DMS 273 treated with DMSO at 0.1 percent for 48 hours (cell line): ENCODE data around the gene KANSL1.
"Not testable (repeated sequence)": the region's sequence is repeated elsewhere in the genome, so short reads cannot be mapped to it uniquely, and the experiment has no call there.

Experiments used
- DNase-seq: peaks from one replicate; lab custom pipeline; 2025; lab: John Stamatoyannopoulos, UW

Gene KANSL1

DNA sequence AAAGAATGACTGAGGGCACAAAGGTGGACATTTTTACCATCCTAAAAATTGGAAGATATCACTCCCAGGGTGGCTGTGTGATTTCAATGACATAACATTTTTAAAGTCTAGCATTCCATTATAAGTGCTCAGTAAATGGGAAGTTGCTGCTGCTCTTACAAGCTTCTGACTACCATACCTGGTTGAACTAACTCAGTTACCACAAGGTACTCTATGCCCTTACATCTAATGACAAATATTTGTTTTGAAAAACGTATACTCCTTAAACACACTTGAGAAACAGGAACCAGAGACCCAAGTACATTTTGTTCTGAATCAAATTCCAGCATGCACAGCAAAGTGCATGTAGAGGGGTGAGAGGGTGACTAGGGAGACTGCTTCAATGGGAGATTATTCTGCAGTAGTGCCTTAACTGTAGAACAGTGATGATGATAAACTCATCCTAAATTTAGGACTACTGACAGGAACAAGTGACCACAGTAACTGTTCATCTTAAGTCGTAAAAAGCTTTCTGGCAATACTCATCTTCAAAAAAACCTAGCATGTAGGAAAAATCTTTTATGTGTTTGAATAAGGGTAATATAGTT lies 83.5 kb downstream of the KANSL1 start:
- DNase-seq, result no peak

DNA sequence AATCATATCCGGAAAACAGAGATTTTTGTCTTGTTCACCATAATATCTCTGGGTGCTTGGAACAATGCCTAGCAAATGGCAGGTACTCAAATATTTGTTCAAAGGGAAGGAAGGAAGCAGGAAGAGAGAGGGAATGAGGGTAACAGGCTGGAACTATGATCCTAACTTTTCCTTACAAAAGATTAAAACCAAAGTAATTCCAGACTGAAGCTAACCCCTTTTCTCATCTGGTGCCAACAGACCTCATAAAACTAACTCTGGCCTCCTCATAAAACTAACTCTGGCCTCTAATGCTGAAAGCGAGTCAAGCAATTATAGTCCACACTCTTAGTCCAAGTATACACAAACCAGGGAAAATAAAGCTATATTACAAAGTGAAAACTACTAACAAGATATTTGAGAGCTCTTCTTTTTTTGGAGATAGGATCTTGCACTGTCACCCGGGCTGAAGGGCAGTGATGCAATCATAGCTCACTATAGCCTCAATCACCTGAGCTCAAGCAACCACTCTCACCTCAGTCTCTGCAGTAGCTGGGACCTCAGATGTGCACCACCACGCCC lies 84.6 kb downstream of the KANSL1 start:
- no peak for DNase-seq

DNA sequence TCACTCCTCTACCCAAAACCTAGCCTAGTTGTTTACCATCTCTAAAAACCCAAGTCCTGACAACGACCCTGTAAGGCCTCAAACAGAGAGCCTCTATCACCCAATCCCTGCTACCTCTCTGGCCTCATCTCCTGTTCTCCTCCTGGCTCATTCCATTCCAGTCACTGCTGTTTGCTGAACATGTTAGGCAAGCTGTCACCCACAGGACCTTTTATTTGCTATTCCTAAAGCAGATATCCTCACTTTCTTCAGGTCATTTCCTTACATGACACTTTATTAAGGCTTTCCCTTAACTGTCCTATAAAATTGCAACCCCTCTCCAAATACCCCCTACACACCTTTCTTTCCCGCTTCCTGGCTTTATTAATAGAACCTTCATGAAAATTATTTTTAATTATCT lies 85.1 kb downstream of the KANSL1 start:
- no peak for DNase-seq

DNA sequence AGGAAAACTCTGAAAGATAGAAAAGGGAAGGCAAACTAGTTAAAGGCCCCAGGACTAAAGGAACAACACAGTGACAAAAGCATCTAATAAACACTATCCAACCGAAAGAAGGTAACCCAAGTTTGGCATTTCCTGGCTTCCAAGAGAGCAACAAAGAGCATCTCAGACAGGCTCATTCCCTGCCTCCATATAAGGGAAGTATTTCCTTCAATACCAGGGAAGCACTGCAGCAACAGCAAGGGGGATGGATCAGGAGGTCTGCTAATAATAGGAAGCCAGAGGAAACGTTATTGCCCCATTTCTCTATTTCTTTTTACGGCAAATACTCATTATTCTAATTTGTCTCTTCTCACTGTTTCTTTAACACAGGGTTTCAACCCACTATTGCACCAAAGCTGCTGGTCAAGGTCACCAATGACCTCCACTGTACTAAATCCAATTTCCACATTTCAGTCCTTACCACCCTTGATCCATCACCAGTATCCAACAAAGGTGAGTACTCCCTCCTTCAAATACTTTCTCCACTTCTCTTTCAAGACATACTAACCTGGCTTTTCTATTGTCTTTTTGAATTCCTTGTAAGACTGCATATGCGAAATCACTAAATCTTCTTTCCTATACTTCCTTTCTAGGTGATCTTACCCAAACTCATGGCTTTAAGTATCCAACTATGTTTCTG lies 86.1 kb downstream of the KANSL1 start:
- DNase-seq, result no peak

DNA sequence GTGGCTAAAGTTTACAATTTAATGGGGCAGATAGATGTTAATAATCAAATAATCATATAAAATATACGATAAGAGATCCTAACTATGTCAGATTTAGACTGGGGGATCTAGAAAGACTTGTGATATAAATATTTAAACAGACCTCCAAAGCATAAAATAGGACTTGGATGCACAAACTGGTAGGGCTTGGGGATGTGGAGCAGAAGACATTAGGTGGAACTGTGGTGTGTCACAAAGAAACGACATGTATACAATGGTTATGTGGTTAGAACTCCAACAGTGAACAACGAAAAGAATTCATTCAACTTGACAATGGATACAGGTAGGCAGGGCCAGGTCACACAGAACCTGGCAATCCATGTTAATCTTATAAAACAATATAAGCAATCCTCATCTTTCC lies 90.4 kb downstream of the KANSL1 start:
- DNase-seq, result not testable (repeated sequence)

DNA sequence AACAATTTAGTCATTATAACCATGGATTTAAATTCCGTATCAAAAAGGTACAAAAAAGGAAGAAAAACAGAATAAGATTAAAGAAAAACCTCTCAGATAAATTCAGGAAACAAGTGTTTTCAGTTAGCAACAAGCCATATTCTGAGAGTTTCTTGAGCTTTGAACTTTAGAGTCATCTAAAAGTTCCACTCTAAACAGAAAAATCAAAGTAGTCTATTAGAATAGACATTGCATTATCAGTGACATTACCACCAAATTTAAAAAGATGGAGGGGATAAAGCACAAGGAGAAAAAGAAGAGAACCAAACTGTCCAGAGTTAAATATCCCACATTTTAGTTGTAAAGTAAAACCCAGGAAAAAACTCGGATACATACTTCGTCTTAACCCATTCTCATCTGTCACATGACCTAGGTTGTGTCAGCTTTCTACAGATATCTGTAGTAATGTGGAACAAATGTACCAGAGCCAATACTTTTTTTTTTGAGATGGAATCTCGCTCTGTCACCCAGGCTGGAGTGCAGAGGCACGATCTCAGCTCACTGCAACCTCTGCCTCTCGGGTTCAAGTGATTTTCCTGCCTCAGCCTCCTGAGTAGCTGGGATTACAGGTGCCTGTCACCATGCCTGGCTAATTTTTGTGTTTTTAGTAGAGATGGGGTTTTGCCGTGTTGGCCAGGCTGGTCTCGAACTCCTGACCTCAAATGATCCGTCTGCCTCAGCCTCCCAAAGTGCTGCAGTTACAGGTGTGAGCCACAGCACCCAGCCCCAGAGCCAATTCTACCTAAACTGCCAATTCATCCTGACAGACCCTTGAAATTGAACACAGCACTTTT lies 91.2 kb downstream of the KANSL1 start:
- not testable (repeated sequence) for DNase-seq

DNA sequence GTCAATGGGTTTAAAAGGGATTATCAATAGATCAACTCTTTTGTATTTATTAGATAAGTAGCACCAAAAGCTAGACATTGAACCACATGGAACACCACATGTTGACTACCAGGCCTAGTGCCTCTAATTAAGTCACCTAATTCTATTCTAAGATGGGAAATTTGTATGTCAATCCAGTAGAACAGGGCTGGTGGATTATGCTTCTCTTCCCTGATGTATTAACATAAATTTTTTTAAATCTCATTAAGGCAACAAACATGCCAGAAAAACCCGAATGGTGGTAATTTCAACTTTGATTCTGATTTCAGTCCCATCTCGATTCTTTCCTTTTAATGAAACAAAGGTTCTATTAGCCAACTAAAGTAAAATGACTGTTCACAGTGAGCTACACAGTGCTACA lies 92.6 kb downstream of the KANSL1 start:
- no peak for DNase-seq

DNA sequence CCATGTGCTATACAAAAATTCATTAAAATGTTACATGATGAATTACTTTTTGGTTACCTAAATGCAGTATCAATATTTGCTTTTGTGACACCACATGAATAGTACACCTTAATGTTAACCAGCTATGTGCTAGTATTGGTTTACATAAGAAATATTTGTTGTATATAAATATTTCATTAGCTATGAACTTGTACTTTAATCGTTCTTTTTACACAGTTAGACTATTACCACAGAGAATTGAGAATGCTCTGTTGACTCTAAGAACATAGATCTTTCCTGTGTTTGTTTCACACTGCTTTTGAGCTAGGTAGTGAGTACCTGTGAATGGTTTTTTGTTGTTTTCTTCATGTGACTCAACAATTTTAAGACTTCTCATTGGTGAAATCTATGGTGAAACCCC lies 93.4 kb downstream of the KANSL1 start:
- no peak for DNase-seq

DNA sequence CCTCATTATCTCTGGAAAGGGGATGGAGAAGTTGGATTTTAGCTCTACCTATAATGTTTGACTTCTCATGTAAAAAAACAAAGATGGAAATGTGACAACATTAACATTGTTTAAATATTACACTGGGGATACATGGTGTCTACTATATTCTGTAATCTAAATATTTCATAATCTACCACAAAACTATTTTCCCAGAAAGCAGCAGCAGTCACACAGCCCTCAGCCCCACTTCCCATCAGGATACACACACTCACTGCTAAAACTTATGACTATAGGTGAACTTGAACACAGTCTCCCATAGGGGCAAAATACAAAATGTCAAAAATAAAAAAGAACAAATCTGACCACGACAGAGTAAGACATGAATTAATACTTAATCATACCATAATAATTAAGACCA lies 95.7 kb downstream of the KANSL1 start:
- no peak for DNase-seq

DNA sequence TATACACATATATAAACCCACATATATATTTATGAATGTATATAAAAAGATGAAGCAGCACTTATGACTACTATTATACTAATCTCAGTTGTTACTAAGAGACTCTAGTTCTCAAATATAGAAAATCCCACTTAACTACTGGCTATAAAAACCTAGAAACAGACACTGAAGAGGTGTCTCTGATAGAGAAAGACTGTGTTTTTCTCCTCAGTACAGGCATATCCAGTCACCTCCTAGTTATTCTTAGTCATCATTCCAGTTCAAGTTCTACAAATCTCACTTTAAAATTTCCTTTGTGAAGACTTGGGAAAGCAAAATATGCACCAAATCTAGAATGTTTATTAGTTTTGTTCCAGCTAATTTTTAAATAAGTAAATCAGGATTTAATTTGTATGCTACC lies 100.2 kb downstream of the KANSL1 start:
- no peak for DNase-seq

DNA sequence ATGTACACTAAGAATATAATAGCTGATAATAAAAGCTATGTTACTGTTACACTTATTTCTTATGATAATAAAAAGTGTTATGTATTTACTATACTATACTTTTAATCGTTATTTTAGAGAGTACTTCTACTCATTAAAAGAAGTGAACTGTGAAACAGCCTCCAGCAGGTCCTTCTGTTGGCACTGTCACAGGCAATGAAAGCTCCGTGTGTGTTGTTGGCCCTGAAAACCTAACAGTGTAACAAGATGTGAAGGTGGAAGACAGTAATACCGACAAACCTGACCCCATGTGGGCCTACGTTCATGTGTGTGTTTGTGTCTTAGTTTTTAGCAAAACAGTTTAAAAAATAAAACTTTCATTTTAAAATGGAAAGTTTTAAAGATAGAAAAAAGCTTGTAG lies 102.4 kb downstream of the KANSL1 start:
- DNase-seq, result no peak

DNA sequence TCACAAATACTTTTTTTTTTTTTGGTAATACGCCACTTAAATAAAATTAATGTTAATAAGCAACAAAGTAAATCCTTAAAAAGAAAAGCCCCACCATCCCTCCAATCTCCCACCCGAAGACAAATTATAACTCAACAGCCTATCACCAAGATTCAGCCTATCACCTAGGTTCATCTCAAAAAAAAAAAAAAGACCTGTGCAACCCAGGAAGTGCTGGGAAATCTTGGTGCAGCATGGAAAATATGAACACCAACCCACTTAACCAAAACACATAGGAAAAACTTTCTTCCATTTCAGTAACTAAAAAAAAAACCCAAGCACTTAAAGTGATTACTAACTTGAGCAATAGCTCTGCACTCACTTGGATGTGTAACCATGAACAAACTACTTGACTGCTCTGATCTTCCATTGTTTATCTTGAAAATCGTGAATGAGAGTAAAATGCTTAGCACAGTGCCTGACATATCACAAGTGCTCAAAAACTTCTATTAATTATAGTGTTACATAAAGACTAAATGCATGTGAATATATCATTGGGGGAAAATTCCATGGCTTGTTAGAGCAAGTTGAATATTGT lies 103.8 kb downstream of the KANSL1 start:
- DNase-seq, result no peak

DNA sequence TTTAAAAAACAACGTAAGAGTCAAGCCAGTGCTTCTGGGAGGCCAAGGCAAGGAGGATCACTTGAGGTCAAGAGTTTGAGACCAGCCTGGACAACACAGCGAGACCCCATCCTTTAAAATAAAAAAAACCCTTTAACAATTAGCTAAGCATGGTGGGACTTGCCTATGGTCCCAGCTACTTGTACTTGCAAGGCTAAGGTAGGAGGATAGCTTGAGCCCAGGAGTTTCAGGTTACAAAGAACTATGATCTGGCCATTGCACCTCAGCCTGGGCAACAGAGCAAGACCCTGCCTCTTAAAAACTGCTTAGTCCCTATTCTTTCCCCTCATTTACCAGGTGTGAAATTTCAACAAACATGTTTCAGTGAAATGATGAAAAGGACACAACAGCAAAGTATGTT lies 104.6 kb downstream of the KANSL1 start:
- no peak for DNase-seq

DNA sequence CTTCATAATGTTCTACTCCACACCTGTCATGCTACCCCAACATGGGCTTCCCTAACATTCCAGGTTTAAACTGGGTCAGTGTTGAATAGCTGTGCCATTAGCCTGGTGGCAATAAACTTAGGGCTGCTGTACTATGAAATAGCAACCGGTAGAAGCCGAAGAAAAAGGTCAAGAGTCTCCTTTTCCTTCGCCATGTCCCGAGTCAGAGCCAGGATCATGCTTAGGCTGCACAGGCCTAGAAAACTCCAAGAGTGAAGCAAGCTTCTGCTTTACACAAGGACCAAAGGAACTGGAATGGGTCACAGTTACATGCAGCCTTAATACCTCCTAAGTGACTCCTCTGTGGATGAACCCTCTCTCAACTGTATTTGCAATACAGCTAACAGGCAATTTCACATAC lies 105.4 kb downstream of the KANSL1 start:
- DNase-seq, result not testable (repeated sequence)

DNA sequence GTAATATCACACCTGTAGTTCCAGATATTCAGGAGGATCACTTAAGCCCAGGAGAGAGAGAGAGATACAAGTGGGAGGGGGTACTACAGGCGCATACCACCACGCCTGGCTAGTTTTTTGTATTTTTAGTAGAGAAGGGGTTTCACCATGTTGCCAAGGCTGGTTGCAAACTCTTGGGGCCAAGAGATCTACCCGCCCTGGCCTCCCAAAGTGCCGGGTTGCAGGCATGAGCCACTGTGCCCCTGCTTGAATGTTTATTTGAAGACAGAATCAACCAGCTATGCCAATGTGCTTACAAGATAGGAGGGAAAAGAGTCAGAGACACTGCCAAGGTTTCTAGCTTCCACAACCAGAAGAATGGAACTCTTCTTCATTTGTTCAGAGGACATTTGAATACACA lies 106.4 kb downstream of the KANSL1 start:
- no peak for DNase-seq

DNA sequence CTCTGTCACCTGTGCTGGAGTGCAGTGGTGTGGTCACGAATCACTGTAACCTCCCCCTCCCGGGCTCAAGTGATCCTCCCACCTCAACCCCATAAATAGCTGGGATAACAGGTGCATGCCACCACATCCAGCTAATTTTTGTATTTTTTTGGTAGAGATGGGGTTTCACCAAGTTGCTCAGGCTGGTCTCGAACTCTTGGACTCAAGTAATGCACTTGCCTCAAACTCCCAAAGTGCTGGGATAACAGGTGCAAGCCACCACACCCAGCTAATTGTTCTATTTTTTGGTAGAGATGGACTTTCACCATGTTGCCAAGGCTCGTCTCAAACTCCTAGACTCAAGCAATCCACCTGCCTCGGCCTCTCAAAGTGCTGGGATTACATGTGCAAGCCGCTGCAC lies 107.7 kb downstream of the KANSL1 start:
- no peak for DNase-seq

DNA sequence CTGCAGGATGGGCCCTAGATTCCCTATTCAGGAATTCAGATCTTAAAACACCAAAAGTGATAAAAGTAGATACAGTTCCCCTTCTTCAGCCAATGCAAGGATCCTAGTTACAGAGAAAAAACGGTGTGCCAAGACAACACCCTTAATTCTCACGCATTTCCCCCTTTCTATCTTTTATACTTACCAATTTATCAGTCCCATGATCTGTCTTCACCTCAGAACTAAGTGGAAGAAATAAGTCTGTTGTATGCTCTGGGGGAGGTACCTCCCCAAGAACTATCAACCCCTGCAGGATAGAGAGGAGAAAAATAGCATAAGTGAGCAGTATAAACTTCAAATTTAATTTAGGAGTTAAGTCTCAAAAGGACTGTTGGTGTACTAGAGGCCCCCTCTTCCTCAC lies 111.0 kb downstream of the KANSL1 start:
- DNase-seq, result no peak

DNA sequence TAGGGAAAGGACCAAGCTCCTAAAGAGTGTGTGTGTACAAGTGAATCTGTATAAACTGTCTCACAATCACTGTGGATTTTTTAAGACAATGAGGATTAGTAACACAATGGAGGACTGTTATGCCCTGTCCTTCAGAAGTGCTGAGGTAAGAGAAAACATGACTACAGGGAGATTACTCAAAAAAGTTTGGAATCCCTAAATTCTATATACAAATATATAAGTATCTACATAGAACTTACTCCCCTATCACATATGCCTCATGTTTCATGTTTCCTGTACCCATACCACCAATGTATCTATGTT lies 112.3 kb downstream of the KANSL1 start:
- no peak for DNase-seq

DNA sequence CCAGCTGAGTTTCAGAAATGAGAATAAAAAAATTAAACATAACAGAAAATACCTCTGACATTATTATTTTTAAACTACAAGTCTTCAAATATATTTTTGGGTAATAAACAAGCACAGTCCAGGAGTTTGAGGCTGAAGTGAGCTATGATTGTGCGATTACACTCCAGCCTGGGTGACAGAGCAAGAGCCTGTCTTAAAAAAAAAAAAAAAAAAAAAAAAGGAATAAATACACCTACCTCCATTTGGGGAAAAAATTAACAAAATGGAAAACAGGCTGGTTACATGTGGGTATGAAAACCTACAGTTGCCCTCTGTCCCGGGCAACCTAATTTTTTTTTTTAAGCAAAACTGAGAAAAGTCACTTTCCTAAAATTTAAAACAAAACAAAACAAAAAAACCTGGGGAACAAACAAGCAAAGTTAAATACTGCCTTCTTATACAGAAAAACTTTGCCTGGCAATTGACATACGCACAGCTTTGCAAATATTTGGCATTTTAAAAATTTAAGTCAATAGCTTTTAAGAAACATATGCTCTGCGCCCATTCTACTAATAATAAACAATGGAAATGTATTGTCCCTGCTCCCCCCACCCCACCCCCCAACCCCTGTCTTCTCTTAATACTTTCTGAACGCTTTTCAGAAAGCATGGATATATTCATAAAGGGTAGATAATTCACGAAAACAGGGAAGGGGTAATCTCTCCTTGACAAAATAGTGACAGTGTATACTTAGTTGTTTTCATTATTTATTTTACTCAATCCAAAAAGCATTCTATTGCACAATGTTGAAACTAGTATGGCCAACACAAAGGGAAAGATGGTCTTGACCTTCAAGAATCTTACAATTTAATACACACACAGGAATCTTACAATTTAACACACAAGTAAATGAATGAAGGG lies 112.9 kb downstream of the KANSL1 start:
- DNase-seq, result no peak

DNA sequence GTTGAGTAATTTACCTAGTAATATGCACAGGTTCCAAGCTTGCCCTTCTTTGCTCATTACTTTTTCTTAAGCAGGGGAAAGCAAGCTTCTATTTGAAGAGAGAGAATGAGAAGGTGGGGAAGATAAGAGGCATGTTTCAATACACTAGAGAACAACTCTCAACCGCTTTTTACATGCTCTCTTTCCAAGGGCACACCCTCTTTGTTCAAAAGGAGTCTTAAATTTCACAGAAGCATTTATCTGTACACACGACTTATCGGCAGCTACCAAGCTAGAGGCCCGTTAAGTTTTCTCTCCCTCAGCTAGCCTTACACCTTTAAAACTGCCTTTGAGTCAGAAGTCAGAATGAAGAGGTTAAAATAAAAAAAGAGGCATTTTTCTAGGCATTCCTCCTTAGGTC lies 114.6 kb downstream of the KANSL1 start:
- no peak for DNase-seq

DNA sequence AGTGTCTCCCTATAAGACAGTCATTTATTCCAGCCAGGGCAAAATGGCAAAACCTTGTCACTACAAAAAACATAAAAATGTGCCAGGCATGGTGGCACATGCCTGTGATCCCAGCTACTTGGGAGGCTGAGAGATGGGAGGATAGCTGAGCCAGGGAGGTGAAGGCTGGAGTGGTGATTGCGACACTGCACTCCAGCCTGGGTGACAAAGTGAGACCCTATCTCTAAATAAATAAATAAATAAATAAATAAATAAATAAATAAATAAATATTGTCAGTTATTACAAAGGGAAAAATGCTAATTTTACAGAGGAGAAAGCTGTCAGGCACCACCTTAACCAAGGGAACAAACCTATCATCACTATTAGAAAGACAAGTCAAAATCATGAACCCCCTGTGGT lies 118.7 kb downstream of the KANSL1 start:
- DNase-seq, result no peak

DNA sequence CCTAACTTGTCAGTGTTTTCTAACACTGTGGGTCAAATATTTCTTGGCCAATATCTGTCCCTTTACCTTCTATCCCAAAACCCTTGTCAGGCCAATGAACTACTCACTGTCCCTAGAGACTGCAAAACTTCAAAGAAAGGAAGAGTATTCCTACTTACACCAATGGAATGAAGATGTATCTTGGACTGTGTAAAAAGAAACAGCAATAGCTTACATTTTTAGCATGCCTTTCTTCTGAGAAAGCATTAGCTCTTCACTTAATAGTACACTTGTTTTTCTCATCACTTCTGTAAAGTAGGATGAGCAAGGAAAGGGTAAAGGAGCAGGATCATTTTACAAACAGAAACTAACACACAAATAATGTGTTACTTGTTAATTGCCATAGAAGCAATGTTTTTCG lies 120.2 kb downstream of the KANSL1 start:
- no peak for DNase-seq
